CD4-positive, alpha-beta T cell treated with Interleukin-6 at 100 ng/mL for 8 hours (primary cell): ENCODE data around the gene TMEM135.
"Not testable (repeated sequence)": the region's sequence is repeated elsewhere in the genome, so short reads cannot be mapped to it uniquely, and the experiment has no call there.

ENCODE experiments used
- DNase-seq: peaks from one replicate; pipeline ENCODE4 v3.0.0-alpha.2; 2020; ENCODE audit warnings: mixed read lengths, low spot score

The TMEM135 gene

DNA sequence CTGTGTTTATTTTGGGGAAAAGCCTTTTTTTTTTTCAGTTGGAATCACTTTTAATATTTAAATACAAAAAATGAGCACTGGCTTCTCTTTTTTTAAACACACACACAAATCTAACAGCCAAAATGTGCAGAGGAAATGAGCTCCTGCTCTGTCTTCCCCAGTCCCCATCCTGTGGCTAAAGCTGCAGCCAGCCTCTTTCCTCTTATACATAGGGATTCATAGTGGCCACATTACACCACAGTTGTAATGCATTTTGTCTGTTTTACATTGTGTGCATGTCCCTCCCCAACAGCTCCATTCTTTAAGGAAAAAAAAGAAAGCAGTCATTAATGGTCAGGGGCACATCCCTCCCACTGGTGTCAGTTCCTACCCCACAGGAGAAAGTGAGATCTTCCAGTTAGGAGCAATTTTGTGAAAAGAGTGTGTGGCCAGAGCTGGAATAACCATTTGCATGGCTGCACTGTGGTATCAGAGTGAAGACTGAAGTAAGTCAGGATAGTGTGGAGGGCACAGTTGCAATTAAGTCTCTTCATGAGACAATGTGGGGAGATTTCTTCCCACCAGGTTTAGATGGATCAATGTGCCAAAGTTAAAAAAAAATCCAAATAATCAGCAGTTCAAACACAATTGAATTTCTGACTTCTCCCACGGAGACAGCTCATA is 220.6 kb downstream of the TMEM135 start:
- DNase-seq: no peak

DNA sequence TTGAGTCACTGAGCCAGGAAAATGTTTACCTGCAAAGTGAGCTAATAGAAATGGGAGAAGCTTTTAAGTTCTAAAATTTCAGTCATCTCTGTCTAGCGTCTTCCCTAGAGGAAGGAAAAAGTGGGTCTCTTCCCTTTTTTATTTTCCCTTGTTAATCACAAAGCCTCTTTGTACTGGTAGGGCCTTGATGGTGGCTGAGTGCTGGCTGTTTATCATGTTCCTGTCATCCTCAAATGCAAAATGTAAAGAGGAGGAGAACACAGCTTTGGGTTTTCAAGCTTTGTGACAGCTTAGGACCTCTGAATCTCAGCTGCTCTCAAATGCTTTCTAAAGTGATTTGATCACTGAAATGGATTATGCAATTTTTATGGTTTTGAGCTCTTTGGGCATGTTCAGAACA is 222.0 kb downstream of the TMEM135 start:
- DNase-seq: no peak

DNA sequence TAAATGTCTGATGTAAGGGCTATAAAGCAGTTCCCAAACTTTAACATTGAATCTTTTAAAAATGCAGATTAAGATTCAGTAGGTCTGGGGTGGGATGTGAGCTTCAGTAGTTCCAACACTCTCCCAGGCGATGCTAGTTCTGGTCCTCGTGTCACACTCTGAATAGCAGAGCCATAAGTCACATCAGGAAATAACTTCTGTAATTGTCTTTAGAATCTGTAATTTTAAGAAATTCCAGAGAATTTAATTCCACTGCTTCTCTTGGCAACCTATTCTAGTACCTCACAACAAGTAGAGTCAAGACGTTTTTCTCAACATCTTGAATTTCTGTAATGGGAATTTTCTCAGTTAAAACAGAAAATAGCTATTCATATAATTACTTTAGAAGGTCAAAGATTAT is 223.1 kb downstream of the TMEM135 start:
- no peak for DNase-seq

DNA sequence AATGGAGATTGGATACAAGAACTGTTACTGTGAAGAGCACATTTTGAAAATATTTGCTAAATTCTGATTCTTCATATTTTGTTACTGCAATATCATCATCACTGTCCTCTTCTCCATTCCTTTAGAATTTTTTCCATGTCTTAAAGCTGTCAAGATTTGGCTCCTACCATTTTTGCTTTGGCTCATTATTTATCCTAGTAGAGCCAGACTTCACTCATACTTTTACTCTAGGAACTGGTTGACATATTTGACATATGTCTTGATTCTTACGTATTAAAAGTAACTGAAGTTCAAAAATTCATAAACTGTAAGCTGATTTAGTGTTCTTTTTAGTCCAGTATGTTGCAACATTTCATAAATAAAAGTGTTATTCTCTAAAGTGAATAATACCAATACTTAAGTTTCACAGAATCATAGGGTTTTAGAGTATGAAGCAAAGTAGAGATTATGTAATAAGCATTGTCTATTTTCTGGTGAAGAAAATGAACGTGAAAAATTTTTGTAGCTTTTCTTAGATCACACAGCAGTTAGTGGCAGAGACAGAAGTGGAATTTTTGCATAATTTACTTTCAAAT is 225.6 kb downstream of the TMEM135 start:
- no peak for DNase-seq

DNA sequence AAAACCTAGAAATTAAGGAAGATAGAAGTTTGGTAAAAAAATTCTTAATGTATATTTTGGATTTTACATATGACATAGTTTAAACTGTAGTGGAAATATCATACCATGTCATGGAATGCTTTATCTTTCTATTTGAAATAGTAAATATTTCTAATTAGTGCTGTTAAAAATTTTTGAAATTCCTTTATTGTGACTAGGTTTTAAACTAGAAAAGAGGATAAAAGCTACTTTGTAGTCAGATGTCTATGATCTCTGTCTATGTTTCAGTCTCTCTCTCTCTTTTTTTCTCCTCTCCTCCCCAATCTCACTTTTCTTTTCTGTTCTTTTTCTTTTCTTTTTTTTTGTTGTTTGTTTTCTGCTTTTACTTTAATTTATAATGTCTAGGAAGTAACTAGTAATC is 226.2 kb downstream of the TMEM135 start:
- no peak for DNase-seq

- DNase-seq: no peak
Measured at GRCh38 chr11:87265132-87265531, 227.4 kb downstream of the TMEM135 start.

- no peak for DNase-seq
Measured at GRCh38 chr11:87265979-87266378, 228.2 kb downstream of the TMEM135 start.

DNA sequence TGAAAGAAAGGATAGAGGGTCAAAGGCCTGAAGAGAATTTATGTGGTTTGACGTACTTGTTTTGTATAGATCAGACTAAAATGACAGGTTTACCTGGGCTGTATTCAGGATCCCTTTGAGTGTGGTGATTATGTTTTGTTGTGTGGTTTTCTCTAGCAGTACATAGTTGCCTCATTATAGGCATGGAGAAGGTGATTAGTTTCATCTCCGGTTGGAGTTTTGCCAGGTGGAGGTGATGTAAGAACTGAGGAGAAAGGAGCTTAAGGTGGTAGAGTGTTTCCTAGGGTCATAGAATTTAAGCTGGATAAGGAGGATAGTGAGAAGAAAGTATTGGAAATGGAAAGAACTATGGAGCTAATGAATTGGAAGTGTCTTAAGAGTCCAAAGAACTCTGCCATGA is 229.0 kb downstream of the TMEM135 start:
- DNase-seq: no peak

GRCh38 chr11:87271951-87272350 is 234.2 kb downstream of the TMEM135 start:
- not testable (repeated sequence) for DNase-seq

GRCh38 chr11:87275176-87275575 is 237.4 kb downstream of the TMEM135 start:
- no peak for DNase-seq

GRCh38 chr11:87280143-87280542 is 242.4 kb downstream of the TMEM135 start:
- no peak for DNase-seq

GRCh38 chr11:87281496-87281895 is 243.8 kb downstream of the TMEM135 start:
- DNase-seq: no peak

DNA sequence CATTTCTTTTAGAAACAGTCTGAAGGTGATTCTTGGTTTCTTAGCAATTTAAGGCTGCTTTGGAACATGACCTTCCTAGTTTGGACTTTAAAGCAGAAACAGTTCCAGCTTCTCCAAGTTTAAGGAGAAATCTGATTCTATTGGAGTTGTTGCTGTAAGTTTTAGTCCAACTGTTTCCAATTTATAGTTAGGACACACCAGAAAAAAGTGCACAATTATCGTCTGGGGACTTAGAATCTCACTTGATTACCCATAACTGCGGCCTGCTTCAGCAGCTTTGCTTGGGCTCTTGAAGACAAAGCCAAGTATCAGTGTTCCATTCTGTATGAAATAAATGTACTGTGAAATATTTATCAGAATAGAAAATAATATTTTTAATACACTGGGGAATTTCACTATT is 246.6 kb downstream of the TMEM135 start:
- no peak for DNase-seq

- DNase-seq: not testable (repeated sequence)
Measured at GRCh38 chr11:87285674-87286073, 247.9 kb downstream of the TMEM135 start.

DNA sequence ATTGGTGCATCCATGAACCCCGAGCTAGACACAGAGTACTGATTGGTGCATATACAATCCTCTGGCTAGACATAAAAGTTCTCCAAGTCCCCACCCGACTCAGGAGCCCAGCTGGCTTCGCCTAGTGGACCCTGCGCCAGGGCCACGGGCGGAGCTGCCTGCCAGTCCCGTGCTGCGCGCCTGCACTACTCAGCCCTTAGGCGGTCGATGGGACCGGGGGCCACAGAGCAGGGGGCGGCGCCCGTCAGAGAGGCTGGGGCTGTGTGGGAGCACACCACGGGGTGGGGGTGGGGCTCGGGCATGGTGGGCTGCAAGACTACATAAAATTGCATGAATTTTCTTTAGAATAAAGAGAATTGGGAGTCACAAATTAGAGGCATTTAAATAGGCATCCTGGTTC is 248.6 kb downstream of the TMEM135 start:
- DNase-seq: no peak

- peak; percentile 32 for DNase-seq
Measured at GRCh38 chr11:87290304-87290922, 252.7 kb downstream of the TMEM135 start.

DNA sequence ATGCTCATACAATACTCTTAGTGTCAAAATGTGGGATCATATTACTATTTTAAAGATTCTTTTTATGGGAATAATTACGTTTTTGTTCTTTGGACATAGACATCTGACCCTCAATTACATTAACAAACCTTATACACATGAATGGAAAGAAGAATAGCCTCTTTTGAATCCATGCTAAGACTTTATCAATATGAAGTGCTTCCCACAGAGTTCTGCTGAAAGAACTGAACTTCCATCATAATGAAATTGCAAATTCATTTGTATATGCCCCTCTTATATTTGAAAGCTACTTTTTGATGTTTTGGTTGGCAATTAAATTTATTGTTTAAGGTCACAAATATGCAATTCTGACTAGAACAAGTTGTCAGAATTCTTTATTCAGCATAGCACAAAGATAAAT is 254.9 kb downstream of the TMEM135 start:
- no peak for DNase-seq

DNA sequence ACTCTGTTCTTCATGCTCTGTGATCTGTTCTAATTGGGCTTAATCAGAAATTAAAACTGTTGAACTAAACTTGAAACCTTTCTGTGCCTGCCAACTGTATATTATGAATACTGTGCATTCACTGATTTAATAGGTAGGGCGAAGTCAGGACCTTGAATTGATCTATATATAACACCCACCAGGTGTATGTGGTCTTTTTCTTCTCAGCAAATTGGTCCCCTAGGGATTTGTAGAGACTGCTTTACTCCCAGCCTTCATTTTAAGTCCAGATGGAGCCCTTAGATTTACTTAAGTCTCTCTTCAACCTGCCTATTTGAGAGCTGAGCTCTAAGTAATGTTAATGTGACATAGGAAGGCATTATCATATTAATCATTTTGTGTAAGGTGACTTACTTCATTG is 257.5 kb downstream of the TMEM135 start:
- no peak for DNase-seq

GRCh38 chr11:87296627-87297026 is 258.9 kb downstream of the TMEM135 start:
- no peak for DNase-seq

DNA sequence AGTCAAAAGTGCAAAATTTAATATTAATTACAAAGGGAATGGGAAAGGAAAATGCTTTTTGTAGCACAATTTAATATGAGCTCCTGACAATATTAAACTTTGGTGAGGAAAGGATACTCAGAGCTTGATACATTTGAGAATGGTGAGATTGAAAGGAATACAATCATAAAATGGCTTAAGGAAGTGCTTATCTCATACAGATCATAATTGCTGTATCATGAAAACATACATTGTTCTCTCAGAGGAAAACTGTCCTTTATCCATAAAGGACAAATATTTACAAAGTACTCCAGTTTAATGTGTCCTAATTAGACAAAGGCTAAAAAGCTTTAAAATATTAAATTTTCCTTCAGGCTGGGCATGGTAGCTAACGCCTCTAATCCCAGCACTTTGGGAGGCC is 260.4 kb downstream of the TMEM135 start:
- no peak for DNase-seq

DNA sequence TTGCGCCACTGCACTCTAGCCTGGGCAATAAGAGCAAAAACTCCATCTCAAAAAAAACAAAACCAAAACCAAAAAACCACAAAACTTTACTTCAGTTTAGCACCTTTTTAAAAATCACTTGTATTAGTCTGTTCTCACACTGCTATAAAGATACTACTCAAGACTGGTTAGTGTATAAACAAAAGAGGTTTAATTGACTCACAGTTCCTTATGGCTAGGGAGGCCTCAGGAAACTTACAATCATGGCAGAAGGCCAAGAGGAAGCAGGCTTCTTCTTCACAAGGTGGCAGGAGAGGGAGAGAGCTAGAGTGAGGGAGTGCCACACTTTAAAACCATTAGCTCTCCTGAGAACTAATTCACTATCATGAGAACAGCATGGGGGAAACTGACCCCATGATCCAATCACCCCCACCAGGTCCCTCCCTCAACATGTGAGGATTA is 261.3 kb downstream of the TMEM135 start:
- DNase-seq: no peak

- DNase-seq: no peak
Measured at GRCh38 chr11:87300640-87301380, 263.1 kb downstream of the TMEM135 start.
